Fibroblast of mammary gland (primary cell): ENCODE measurements around the gene TBC1D2.

Experiments used
- DNase-seq: peaks from one replicate; pipeline ENCODE4 v3.0.0-alpha.2; 2010; ENCODE audit warnings: low read depth
- H3K4me3 ChIP-seq: 2 replicates; pipeline ENCODE4 v1.5.1; 2011; ENCODE audit warnings: low read depth, mild to moderate bottlenecking, low read length, moderate library complexity; ENCODE audit not compliant: control insufficient read depth
- TF ChIP-seq, protein P1 (sequence below): conservative IDR thresholded peaks from 2 replicates; pipeline ENCODE4 v1.5.1; 2011; ENCODE audit warnings: low read depth, low read length, inconsistent platforms; ENCODE audit not compliant: control insufficient read depth, insufficient read depth

Gene TBC1D2

GRCh38 chr9:98157372-98157771 lies 98.1 kb downstream of the TBC1D2 start:
- TF ChIP-seq, protein P1, sequence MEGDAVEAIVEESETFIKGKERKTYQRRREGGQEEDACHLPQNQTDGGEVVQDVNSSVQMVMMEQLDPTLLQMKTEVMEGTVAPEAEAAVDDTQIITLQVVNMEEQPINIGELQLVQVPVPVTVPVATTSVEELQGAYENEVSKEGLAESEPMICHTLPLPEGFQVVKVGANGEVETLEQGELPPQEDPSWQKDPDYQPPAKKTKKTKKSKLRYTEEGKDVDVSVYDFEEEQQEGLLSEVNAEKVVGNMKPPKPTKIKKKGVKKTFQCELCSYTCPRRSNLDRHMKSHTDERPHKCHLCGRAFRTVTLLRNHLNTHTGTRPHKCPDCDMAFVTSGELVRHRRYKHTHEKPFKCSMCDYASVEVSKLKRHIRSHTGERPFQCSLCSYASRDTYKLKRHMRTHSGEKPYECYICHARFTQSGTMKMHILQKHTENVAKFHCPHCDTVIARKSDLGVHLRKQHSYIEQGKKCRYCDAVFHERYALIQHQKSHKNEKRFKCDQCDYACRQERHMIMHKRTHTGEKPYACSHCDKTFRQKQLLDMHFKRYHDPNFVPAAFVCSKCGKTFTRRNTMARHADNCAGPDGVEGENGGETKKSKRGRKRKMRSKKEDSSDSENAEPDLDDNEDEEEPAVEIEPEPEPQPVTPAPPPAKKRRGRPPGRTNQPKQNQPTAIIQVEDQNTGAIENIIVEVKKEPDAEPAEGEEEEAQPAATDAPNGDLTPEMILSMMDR, result no peak
- no peak overlapping the region for H3K4me3 ChIP-seq
- DNase-seq, result no peak

GRCh38 chr9:98154678-98155077 lies 100.8 kb downstream of the TBC1D2 start:
- H3K4me3 ChIP-seq, result no peak overlapping the region
- no peak for DNase-seq
- TF ChIP-seq, protein P1, result no peak

- TF ChIP-seq, protein P1, result no peak
- DNase-seq, result no peak
- H3K4me3 ChIP-seq, result no peak overlapping the region
These were observed 102.9 kb downstream of the TBC1D2 start for GRCh38 chr9:98152526-98152925.

DNA sequence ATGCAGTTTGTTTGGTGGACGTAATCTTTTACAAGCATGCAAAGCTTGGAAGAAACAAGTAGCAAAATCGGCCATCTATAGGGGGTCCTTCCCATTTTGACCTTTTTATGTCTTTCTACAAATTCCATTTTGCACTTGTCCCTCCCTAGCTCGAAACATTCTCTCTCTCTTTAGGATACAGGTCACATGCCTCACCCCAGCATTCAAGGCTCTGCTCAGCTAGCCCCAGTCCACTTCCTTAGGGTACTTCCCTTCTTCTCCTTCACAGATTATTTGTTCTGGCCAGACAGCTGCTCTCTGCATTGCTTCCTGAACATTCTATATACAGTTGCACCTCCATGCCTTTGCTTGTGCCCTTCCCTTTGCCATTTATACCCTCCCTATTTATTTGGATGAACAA lies 104.7 kb downstream of the TBC1D2 start:
- TF ChIP-seq, protein P1, result no peak
- DNase-seq, result no peak
- H3K4me3 ChIP-seq, result no peak overlapping the region

GRCh38 chr9:98150164-98150563 lies 105.3 kb downstream of the TBC1D2 start:
- DNase-seq, result no peak
- H3K4me3 ChIP-seq, result no peak overlapping the region
- TF ChIP-seq, protein P1, result no peak

- no peak for DNase-seq
These were observed 106.0 kb downstream of the TBC1D2 start for GRCh38 chr9:98149422-98149821.

More at GRCh38 chr9:98149422-98149821, 106.0 kb downstream of the TBC1D2 start:
- H3K4me3 ChIP-seq, result no peak overlapping the region
- TF ChIP-seq, protein P1, result no peak
